Embryonic facial prominence (tissue), 1 donor: ENCODE data around the gene CAMK2D.

Experiments
- DNase-seq: peaks from one replicate; pipeline ENCODE4 v3.0.0-alpha.2; 2016; ENCODE audit errors: extremely low spot score

The CAMK2D gene

DNA sequence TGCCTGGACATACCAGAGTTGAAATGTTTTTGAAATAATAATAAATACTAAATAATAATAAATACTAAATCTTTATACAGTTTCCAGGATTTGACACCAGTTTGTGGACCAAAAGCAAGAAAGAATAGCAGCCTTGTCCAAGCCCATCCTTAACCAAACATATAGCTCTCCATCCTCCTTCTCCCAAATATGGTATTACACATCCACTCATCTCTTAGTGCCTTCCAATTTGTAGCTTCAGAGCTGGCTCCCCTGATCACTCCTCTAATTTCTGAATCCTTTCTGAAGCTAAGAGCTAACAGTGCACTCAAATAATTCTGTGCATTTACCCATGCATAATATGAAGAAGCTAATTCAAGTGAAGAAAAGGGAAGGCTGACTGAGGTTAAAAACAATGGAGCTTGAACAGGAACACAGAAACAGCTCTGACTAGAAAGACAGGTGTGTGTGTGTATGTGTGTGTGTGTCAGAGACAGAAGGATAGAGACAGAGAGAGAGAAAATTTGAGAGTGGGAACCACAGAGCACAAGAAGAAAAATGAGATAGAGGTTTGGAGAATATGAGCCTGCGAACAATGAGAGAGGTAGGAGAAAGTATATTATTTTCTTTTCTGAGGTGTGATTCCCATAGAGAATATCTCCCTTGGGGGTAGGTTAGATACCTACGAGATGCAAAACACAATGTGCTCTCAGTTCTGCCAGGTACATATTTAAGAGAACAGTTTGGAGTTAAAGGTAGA, 123.5 kb downstream of the CAMK2D start:
- no peak for DNase-seq

GRCh38 chr4:113637363-113637762, 124.2 kb downstream of the CAMK2D start:
- DNase-seq: no peak

GRCh38 chr4:113636877-113637276, 124.7 kb downstream of the CAMK2D start:
- DNase-seq: no peak

DNA sequence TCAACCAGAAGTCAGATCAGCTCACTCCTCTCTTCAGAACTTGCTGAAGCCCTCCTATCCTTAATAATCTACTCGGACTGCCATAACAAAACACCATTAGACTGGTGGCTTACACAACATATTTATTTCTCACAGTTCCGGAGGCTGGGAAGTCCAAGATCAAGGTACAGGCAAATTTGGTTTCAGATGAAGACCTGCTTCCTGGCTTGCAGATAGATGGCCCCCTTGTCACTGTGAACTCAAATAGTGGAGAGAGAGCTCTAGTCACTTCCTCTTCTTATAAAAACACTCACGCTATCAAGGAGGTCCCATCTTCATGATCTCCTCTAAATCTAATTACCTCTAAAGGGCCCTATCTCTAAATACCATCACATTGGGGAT, 125.1 kb downstream of the CAMK2D start:
- no peak for DNase-seq

- no peak for DNase-seq
These were observed 125.7 kb downstream of the CAMK2D start for GRCh38 chr4:113635739-113636437.

- DNase-seq: no peak
These were observed 127.2 kb downstream of the CAMK2D start for GRCh38 chr4:113634081-113634969.

GRCh38 chr4:113633467-113633866, 128.1 kb downstream of the CAMK2D start:
- no peak for DNase-seq

DNA sequence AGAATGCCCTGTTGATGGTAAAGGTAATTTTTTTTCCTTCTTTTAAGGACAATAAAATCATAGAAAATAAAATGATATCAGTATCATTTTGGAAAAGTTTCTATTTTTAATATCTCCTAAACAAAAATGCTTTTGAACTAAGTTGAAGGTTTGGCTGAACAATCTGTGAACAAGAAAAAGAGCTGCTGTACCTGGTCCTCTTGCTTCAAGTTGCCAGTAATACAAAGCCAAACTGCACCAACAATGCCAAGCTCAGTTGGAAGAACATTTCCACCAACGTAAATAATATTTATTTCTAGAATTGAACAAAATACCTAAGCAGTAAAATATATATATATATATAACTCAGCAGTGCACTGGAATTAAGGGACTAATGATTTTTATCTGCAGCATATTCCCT, 132.8 kb downstream of the CAMK2D start:
- no peak for DNase-seq

DNA sequence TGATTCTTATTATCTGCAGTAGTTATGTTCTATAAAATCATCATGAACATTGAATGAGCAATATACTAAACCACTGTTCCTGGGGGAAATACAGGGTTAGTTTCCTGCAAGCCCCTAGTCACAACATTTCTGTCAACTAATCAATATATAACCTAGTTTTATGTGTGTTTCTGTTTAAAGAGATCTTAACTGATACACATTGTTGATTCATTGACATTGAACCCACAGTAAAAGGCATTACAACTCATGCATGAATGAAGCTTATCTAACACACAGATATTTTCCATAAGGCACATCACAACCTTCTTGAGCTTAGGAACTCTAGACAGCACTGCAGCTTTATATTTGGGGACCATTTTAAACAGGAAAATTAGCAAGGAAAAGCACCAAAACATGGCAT, 134.2 kb downstream of the CAMK2D start:
- no peak for DNase-seq

DNA sequence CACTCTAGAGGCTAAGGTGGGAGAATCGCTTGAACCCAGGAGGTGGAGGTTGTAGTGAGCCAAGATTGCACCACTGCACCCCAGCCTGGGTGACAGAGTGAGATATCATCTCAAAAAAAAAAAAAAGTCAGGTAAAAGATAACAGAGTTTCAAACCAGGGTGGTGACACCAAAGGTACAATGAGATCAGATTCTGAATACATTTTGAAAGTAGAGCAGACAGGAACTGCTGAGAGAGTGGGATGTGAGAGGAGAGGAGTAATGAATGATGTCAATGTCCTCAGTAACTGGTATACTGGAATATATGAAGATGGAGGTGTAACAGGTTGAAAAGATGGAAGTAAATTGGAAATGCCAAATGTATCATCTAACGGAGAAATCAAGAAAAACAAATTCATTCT, 135.6 kb downstream of the CAMK2D start:
- DNase-seq: no peak

DNA sequence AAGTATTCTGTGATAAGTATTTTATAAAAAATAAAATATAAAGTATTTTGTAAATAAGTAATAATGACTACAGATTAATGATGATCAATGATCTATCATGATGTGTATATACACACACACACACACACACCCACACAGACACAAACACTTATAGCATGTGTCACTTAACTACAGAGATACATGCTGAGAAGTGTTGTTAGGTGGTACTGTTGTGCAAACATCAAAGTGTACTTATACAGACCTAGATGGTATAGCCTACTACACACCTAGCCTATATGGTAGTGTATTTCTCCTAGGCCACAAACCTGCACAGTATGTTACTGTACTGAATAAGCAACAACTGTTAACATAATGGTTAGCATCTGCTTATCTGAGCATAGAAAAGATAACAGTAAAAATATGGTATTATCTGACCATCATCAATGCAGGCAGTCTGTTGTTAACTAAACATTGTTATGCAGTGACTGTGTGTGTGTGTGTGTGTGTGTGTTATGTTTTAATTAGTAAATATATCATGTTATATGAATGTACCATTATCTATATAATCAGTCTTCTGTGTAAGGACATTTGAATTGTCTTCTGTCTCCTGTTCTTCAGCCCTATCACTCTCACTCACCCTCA, 138.2 kb downstream of the CAMK2D start:
- DNase-seq: no peak

DNA sequence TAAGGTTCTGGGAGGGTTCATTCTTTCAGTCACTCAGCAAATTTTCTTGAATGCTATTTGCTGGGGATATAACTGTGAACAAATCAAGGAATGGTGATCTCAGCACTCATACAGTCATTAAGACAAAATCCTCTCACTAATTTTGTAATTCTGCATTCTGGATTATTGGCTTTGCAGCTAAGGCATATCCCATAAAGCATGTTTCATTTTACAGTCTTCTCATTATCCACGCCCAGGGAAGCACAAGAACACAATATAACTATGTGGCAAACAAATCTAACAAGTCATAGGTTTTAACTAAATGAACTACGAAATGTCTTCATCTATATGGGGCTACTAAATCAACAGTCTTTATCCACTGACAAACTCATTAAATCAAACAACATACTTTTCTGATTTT, 139.9 kb downstream of the CAMK2D start:
- no peak for DNase-seq

DNA sequence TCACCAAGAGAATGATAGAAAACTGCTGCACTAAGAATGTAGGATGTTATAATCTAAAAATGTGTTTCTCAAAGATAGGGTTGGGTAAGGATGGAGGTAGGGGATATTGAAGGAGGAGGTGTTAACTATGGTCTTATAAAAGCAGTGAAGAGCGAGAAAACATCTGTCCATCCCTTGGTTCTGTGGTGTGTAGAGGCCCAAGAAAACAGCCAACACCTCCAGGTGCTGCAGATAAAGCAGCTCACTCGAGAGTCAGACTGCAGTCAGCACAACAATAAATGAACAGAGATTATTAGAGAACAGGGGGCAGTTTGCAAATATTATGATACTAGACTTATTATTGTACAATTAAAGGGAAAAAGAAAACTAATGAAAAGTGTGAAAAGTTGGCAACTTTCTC, 141.5 kb downstream of the CAMK2D start:
- DNase-seq: no peak

- no peak for DNase-seq
These were observed 142.0 kb downstream of the CAMK2D start for GRCh38 chr4:113619526-113619925.

DNA sequence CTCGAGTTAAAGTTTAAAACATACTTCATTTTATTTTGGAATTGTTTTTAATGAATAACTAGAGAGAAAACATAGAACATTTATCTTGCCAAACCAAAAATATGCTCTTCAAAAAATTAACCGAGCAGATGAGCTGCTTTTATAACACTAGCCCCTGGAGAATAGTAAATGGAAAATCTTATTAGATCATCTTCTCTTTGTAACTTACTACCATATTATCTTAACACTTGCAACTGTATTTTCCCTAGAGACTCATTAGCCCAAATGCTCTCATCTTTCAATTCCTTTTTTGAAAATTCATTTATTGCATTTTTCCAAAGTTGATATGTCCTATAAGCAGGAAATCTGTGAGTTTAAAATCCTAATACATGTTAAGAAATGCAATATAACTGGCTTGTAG, 143.3 kb downstream of the CAMK2D start:
- DNase-seq: no peak

GRCh38 chr4:113617195-113617594, 144.3 kb downstream of the CAMK2D start:
- DNase-seq: no peak

DNA sequence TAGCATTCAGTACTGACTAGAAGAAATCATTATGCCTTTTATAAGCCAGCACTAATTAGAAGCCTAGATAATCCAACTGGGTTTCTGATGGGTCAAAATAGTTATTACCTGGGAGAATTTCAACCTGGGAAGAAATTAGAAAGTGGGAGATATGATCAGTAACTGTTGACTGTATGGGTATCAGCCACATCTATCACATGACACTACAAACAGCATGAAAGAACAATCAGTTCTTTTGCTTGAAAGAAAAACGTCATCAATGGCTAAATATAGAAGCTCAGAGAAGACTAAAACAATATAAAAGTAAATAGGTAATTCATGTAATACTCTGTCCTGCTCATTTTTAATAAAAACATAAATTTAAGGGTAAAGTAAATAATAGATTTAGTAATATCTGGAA, 145.1 kb downstream of the CAMK2D start:
- DNase-seq: no peak

DNA sequence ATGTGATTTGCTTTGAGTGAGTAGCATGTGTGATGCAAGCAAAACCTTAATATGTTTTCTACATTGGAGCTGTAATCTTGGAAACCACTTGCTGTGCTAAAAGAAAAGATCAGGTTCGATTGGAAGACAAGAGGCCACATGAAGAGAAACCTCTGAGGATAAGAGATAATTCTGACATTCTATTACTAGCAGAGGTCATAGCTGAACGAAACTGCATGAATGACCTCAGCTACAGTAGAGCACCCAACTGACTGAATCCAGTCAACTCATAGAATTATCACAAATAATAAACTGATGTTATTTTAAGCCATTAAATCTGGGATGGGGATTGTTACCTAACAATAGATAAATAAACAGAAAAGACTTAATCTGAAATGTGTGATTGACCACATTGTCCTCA, 147.1 kb downstream of the CAMK2D start:
- DNase-seq: no peak

DNA sequence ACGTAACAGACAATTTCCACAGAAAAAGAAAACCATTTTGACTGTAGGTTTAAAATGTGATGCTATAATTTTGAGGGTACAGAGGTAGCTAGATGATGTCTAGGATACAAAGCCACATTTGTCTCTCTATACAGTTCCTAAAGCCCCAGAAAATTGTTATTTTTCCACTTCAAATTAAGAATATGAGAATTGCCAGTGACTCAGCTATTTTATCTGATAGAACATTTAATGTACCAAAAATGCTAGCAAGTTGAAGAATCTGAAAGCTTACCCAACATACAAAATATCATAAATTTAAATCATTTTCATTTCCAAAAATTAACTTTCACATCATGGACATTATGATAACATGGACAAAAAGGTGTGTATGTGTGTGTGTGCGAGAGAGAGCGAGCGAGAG, 148.0 kb downstream of the CAMK2D start:
- DNase-seq: no peak

GRCh38 chr4:113610537-113610936, 151.0 kb downstream of the CAMK2D start:
- DNase-seq: no peak

- no peak for DNase-seq
These were observed 153.5 kb downstream of the CAMK2D start for GRCh38 chr4:113607998-113608397.

DNA sequence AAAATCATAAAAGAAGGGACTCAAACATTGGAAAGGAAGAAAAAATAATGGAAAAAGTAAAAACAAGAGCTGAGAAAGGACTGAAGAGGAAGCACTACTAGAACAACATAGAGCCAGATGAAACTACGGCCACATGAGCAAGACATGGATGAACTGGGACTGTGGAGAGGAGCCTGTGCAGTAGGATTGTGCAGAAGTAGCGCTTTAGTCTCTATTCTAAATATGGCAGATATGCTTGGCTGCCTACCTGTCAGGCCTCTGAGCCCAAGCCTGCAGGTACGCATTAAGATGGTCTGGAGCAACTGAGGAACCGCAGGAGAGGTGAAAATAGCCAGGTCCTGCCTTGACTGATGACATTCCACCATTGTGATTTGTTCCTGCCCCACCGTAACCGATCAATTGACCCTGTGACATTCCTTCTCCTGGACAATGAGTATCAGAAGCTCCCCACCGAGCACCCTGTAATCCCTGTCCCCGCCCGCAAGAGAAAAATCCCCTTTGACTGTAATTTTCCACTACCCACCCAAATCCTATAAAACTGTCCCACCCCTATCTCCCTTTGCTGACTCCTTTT, 154.3 kb downstream of the CAMK2D start:
- no peak for DNase-seq
